Endothelial cell of umbilical vein (primary cell): ENCODE measurements around the gene UBE2F. TPM values are rescaled to one million over a fixed set of nuclear protein-coding genes. Genes with fewer than 3 reads are reported as not detected.

Source experiments
- BruUV-seq: library from RNA; stranded (reverse); fragments of 400-500 nt; replicated peaks from 2 replicates; lab custom pipeline; 2021; lab: Mats Ljungman, UMichigan
- CTCF ChIA-PET: fragments of 300-600, 350-600 bp; sonication (Branson Sonifier 250); formaldehyde crosslinking; loops from one replicate; lab custom pipeline; 2021; ENCODE audit warnings: antibody characterized with exemption, inconsistent platforms; lab: Charles Lee
- POLR2A ChIA-PET: fragments of 300-600, 350-600 bp; sonication (Branson Sonifier 250); formaldehyde crosslinking; loops from one replicate; lab custom pipeline; 2021; ENCODE audit warnings: antibody characterized with exemption, inconsistent platforms; lab: Charles Lee
- DNase-seq: peaks from one replicate; pipeline ENCODE4 v3.0.0-alpha.2; 2011; ENCODE audit warnings: low read depth, low spot score
- FAIRE-seq: peaks from 2 replicates; lab custom pipeline; 2011; peaks lifted over from hg19 to GRCh38; lab: Jason Lieb, UNC
- H2AFZ ChIP-seq: 2 replicates; pipeline ENCODE4 v1.6.0; 2012; ENCODE audit warnings: low read depth, low read length, control low read depth, inconsistent platforms
- H3K27ac ChIP-seq: 2 replicates; pipeline ENCODE4 v1.5.1; 2011; ENCODE audit warnings: low read depth, mild to moderate bottlenecking, control low read depth, low read length, moderate library complexity; ENCODE audit not compliant: insufficient read depth
- H3K27me3 ChIP-seq, 2 experiments: 2 replicates each; pipeline versions ENCODE4 v1.6.0 to v1.6.1; 2011; ENCODE audit warnings: low read length in 2 of 2, mixed read lengths in 1 of 2; ENCODE audit not compliant: control insufficient read depth in 2 of 2, insufficient read depth in 2 of 2
- H3K36me3 ChIP-seq, 2 experiments: 2 replicates in 1 of 2; 3 replicates in 1 of 2; pipeline ENCODE4 v1.5.1; 2011; ENCODE audit warnings: low read length in 2 of 2, mild to moderate bottlenecking in 1 of 2, moderate library complexity in 1 of 2; ENCODE audit not compliant: control insufficient read depth in 2 of 2, insufficient read depth in 2 of 2; ENCODE audit errors: extremely low read depth in 1 of 2
- H3K4me1 ChIP-seq: 3 replicates; pipeline ENCODE4 v1.5.1; 2011; ENCODE audit warnings: mild to moderate bottlenecking, low read length; ENCODE audit not compliant: control insufficient read depth, insufficient read depth; ENCODE audit errors: extremely low read depth
- H3K4me2 ChIP-seq: 2 replicates; pipeline ENCODE4 v1.6.1; 2011; ENCODE audit warnings: low read length, control low read depth, mixed read lengths; ENCODE audit not compliant: insufficient read depth
- H3K4me3 ChIP-seq, 3 experiments: fragments of 200-600 bp in 1 of 3; sonication (generic), shearing (Covaris generic) in 1 of 3; replicated peaks in 1 of 3; 2 replicates each; pipeline ENCODE4 v1.5.1; 2011 to 2016; ENCODE audit warnings: control low read depth in 3 of 3, low read length in 3 of 3, mild to moderate bottlenecking in 2 of 3, inconsistent platforms in 1 of 3, low read depth in 1 of 3, moderate library complexity in 1 of 3; ENCODE audit not compliant: insufficient read depth in 1 of 3
- H3K79me2 ChIP-seq: 2 replicates; pipeline ENCODE4 v1.6.0; 2012; ENCODE audit warnings: low read length, inconsistent platforms; ENCODE audit not compliant: control insufficient read depth, insufficient read depth
- H3K9ac ChIP-seq: replicated peaks from 2 replicates; pipeline ENCODE3; 2011; ENCODE audit warnings: low read length, control low read depth; ENCODE audit not compliant: insufficient read depth; ENCODE audit errors: extremely low read depth
- H3K9me1 ChIP-seq: replicated peaks from 3 replicates; pipeline ENCODE4 v1.6.0; 2011; ENCODE audit warnings: mild to moderate bottlenecking, low read length; ENCODE audit not compliant: control insufficient read depth, insufficient read depth; ENCODE audit errors: extremely low read depth
- H3K9me3 ChIP-seq: replicated peaks from 2 replicates; pipeline ENCODE4 v1.5.1; 2012; ENCODE audit warnings: low read length, inconsistent platforms; ENCODE audit not compliant: control insufficient read depth, insufficient read depth
- H4K20me1 ChIP-seq: replicated peaks from 2 replicates; pipeline ENCODE3; 2011; ENCODE audit warnings: mild to moderate bottlenecking, low read length; ENCODE audit not compliant: control insufficient read depth, insufficient read depth; ENCODE audit errors: extremely low read depth
- CTCF ChIP-seq, 2 donors: IDR thresholded peaks; 1 replicate in 1 of 2; 2 replicates in 1 of 2; pipeline ENCODE4 v1.5.1; 2011; ENCODE audit warnings: low read length in 2 of 2, mild to moderate bottlenecking in 2 of 2, moderate library complexity in 2 of 2, control low read depth in 1 of 2, inconsistent platforms in 1 of 2, low read depth in 1 of 2; ENCODE audit not compliant: insufficient read depth in 1 of 2; ENCODE audit errors: extremely low read depth in 1 of 2
- FOS ChIP-seq: IDR thresholded peaks from 2 replicates; pipeline ENCODE4 v1.6.1; 2011; ENCODE audit warnings: mild to moderate bottlenecking, low read length, moderate library complexity, borderline replicate concordance; ENCODE audit not compliant: insufficient read depth
- GATA2 ChIP-seq: IDR thresholded peaks from 2 replicates; pipeline ENCODE4 v1.7.0; 2011; ENCODE audit warnings: low read depth, mild to moderate bottlenecking, moderate library complexity, mixed read lengths, low read length; ENCODE audit not compliant: insufficient read length, insufficient read depth
- MAX ChIP-seq: IDR thresholded peaks from 2 replicates; pipeline ENCODE4 v1.6.1; 2011; ENCODE audit not compliant: insufficient read depth, insufficient read length
- POLR2A ChIP-seq: IDR thresholded peaks from 2 replicates; pipeline ENCODE4 v1.6.1; 2012; ENCODE audit warnings: low read depth, mild to moderate bottlenecking, control low read depth, low read length
- POLR2AphosphoS5 ChIP-seq: IDR thresholded peaks from 2 replicates; pipeline ENCODE4 v1.6.1; 2012; ENCODE audit warnings: low read depth, mild to moderate bottlenecking, control low read depth, low read length, moderate library complexity; ENCODE audit not compliant: insufficient read depth
- dilution Hi-C: fragments of 300-500 bp; cut with MboI; formaldehyde crosslinking; loops from one replicate; pipeline ENCODE4 v1.15.0; 2019; ENCODE audit warnings: low sequenced_read_pairs; ENCODE audit not compliant: extremely low pct_ligation_motif_present
- intact Hi-C: fragments of 100-400 bp; cut with micrococcal nuclease; formaldehyde crosslinking; loops from one replicate; pipeline ENCODE4 v1.10.0; 2022
- polyA plus RNA-seq, 4 experiments: library from polyadenylated mRNA; depleted of rRNA in 3 of 4; stranded (reverse) in 3 of 4; unstranded in 1 of 4; fragments of >200 nt; gene quantifications; 2 replicates each; pipeline versions ENCODE4 v1.2.1 to v1.2.3, GENCODE V29; 2011 to 2012; ENCODE audit warnings: missing spikeins in 1 of 4
- total RNA-seq: library from RNA; stranded (reverse); gene quantifications from 2 replicates; pipeline ENCODE4 v1.2.3, GENCODE V29; 2021

UBE2F gene
- total and polyA plus RNA-seq, 2 donors (not counting 3 experiments of a cell fraction or from before 2014, with no cell fraction given): 42.3 to 45.6 TPM

GRCh38 chr2:237997521-237997920, 30.7 kb downstream of the UBE2F start:
- dilution Hi-C loops: no loop called here
- no peak overlapping the region for H3K27ac ChIP-seq
- DNase-seq: no peak
- no peaks in the 10 kb centered on the region for H3K4me1 ChIP-seq
- H3K9ac ChIP-seq: no peak overlapping the region
- no peaks in the 10 kb centered on the region for H3K9me1 ChIP-seq
- no peaks in the 10 kb centered on the region for H3K9me3 ChIP-seq
- no peaks in the 10 kb centered on the region for H3K79me2 ChIP-seq
- ChIA-PET POLR2A (no interaction called here), CTCF (no interaction called here)
- no peak overlapping the region for H3K4me2 ChIP-seq
- no peaks in the 10 kb centered on the region for H3K27me3 ChIP-seq
- BruUV-seq: no TSS peak
- H3K4me3 ChIP-seq: no peak overlapping the region
- H3K36me3 ChIP-seq: peaks cover 0 to 3% of the 10 kb centered on the region in 2 experiments
- intact Hi-C loops: no loop called here
- peak; percentile 24 for FAIRE-seq
- H2AFZ ChIP-seq: no peak overlapping the region
- H4K20me1 ChIP-seq: no peaks in the 10 kb centered on the region
- TF ChIP-seq POLR2A: no peak

GRCh38 chr2:237998530-237998929, 31.7 kb downstream of the UBE2F start:
- H4K20me1 ChIP-seq: no peaks in the 10 kb centered on the region
- no peak overlapping the region for H3K27ac ChIP-seq
- no peak overlapping the region for H3K4me2 ChIP-seq
- TF ChIP-seq POLR2AphosphoS5: no peak
- no peak for TF ChIP-seq MAX
- TF ChIP-seq GATA2: no peak
- TF ChIP-seq CTCF (IDR thresholded peaks at IDR 0.05; ENCODE audit: extremely low read depth in 1 of 2, insufficient read depth in 1 of 2, low read depth in 1 of 2, low read length in 2 of 2): no peak
- TF ChIP-seq FOS: no peak
- POLR2A ChIA-PET: no interaction called here
- no TSS peak for BruUV-seq
- H3K4me3 ChIP-seq: no peak overlapping the region
- intact Hi-C loops (no loop called here), dilution Hi-C loops (no loop called here)
- H3K4me1 ChIP-seq: no peaks in the 10 kb centered on the region
- no peak overlapping the region for H3K9ac ChIP-seq
- no peaks in the 10 kb centered on the region for H3K27me3 ChIP-seq
- H3K9me3 ChIP-seq: no peaks in the 10 kb centered on the region
- FAIRE-seq (peak; percentile 24), DNase-seq (peak; percentile 83)
- CTCF ChIA-PET: interaction anchor here (1.0 kb wide), 1 partner anchor 17 kb away, joined by 4 read pairs; no protein-coding TSS in a partner anchor
- H3K9me1 ChIP-seq: no peaks in the 10 kb centered on the region
- no peaks in the 10 kb centered on the region for H3K79me2 ChIP-seq
- H3K36me3 ChIP-seq: peaks cover 0 to 3% of the 10 kb centered on the region in 2 experiments
- no peak overlapping the region for H2AFZ ChIP-seq
